Urothelium cell line (cell line): ENCODE measurements around the gene COL6A2.
"Not testable (repeated sequence)": the region's sequence is repeated elsewhere in the genome, so short reads cannot be mapped to it uniquely, and the experiment has no call there.

Experiments used
- DNase-seq: peaks from one replicate; pipeline ENCODE4 v3.0.0; 2011; ENCODE audit warnings: low spot score, mixed read lengths
- FAIRE-seq: peaks from 2 replicates; lab custom pipeline; 2011; peaks lifted over from hg19 to GRCh38; lab: Jason Lieb, UNC

The COL6A2 gene

DNA sequence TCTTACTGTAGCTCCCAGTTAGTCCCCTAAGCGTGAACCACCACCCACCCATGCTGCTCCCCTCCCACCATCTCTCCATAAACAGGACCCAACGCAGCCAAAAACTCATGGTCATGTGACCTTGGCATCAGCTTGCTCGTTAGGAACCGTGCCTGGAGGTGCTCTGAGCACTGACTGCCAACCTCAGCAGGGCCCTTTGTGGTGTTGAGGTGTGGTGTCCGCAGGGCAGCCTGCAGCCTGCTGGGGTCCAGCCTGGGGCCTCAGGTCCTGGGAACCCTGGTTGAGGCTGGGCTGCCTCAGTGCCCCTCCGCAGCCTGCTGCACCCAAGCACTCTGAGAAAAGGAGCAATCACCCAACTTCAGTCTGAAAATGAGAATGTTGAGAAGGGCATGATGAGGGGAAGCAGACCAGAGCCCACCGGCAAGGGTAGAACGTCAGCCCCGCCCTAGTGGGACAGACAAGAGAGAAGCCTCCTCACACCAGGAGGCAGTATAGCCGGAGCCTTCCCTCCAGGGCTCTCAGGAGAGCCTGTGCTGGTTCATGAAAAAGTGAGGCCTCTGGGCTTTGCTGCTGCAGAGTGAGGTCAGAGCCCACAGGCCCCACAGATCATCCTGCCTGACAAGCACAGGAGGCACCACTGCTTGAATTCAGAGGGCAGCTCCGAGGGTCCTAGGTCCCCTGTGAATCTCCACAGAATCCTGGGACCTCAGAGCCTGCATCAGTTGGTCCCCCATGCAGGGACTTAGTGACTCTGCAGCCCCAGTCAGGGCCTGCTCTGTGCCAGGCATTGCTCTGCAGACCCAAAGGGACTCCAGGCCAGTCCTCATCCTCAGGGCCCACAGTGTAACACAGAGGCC is 4.9 kb upstream of the COL6A2 start:
- FAIRE-seq (no peak), DNase-seq (no peak)

DNA sequence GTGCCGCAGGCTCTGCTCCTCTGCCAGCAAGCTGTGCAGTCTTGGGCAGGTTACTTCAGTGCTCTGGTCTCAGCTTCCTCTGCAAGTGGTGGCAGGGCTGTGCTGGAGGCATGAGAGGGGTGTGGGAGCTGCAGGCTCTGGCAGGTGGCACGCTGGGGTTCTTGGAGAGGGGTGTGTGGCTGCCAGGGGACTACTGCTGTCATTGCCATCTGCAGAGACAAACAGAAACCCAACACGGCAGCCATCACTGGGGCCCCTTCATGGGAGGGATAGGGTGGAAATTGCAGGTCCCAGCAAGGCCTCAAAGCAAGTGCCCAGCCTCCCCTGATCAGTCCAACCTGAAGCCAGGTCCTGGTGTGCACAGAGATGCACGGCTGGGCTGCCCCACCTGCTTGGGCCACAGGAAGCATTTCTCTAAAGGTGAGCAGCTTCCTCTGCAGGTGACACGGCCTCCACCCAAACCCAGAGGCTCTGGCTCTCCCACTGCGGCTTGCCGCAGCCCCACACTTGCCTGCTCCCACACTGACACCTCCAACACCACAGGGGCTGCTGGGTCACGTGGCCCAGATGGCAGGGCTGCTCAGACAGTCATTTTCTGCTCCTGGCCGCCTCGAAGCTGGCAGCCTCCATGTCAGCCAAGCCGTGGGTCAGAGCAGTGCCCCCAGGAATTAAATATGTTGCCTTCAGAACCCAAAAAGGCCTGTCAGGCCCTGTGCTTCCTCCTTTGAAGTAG is 4.1 kb upstream of the COL6A2 start:
- DNase-seq (no peak), FAIRE-seq (no peak)

DNA sequence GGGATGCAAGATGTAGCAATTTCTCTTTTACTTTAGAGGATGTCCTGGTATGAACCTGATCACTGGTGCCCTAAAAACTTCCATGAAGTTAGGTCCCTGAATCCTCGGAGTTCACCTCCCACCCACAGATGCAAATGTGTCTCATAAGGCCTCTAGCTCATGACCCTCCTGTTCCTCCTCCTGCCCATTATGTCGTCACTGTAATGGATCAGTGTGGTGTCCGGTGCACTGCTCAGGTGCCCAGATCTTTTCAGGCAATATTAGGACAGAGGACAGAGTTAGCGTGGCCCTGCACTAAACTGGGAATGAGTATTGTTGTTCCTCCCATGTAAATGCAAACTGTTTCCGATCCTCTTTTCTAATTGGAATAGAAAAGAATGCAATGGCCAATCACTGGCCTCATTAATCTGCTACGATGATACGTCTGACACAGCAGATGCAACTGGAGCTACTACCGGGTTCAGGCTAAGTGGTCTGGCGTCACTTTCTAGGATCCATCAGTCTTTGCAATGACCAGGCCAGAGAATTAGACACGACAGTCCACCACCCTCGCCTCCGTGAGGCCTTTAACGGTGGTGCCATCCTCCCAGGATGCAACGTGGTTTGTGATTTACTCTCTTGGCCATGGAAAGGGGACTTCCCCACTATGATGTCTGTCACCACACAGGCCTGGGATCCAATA is 3.4 kb upstream of the COL6A2 start:
- no peak for DNase-seq
- no peak for FAIRE-seq

DNA sequence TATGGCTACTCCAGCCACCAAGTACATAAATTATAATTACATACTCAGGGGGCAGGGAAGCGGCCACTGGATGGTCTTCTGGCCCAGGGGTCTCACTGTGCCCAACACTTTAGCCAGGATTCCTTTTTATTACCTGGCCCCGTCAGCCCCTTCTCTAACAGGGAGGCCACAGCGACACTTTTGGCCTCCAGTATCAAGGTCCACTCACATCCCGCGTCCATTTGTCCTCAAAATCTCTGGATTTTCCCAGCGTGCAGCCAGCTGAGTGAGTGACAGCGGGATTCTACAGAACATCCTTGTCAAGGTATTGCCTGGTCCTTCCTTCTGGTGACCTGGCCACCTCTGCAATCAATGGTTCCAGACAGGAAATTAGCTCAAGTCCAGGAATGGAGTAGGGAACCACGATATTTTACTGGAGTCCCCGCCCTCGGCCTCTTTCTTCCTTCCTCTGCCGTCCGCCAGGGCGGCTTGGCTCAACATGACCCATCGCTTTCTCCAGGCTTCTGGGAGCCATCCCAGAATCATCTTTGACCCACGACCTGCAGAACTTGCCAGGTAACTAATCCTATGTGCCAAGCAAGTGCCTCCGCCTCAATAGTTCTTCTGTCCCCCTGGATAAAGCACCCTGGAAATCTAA is 2.7 kb upstream of the COL6A2 start:
- FAIRE-seq (no peak), DNase-seq (no peak)

DNA sequence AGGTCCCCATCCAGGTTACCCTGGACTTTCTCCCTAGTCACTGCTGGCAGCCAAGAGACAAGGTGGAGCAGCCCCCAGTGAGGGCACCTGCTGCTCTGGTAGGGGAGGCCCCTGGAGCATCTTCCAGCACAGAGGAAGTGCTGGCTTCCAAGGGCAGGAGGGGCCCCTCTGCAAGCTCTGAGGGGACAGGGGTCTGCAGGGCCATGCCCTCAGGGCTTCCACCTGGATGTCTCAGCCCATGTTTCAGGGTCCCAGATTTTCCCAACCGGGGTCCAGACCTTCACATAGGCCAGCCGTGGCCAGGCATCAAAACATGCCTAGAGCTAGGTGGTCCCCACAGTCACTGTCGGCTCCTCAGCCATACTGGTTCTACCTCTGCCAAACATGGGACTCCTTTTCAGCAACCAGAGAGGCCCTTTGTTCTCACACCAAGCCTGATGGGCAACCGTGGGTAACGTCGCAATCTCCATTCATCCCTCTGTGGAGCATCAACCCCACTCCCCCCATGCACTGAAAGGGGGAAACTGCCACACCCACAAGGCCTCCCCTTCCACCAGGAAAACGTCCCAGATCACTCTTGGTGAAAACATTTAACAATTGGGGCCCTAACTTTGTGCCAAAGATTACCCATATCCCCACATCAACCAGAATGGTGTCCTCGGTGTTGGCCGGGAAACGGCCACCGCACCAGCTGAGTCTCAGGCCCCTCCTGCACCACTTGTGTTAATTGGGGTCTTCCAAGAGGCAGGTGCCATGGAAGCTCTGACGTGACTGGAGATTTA is 1.9 kb upstream of the COL6A2 start:
- DNase-seq (peak; percentile 1), FAIRE-seq (no peak)

DNA sequence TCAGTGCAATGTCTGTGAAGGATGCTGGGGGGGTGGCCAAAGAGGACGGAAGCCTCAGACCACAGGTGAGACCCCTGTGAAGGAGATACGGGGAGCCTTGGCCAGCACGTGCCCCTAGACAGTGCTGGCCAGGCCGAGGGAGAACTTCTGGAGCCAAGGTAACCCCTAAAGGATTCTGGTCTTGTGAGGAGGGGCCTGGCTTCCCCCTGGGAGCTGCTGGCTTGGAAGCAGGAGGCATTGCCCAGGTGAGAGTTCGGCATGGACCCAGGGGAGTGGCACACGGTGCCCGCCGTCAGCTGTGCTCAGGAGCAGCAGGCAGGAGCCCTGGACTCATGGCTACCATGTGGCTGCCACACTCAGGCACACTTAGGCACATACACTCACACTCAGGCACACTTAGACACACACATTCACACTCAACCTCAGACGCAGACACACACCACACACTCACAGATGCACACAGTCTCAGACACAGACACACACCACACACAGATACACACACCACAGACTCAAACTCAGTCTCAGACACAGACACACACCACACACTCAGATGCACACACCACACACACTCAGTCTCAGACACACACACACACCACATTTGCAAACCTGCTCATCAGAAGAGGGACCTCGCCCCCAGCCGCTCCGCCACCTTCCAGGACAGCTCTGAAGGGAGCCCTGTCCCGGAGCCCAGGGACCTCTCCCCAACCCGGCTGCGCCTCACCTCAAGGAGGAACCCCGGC is 1.1 kb upstream of the COL6A2 start:
- FAIRE-seq (peak; percentile 93), DNase-seq (peak; percentile 2)

DNA sequence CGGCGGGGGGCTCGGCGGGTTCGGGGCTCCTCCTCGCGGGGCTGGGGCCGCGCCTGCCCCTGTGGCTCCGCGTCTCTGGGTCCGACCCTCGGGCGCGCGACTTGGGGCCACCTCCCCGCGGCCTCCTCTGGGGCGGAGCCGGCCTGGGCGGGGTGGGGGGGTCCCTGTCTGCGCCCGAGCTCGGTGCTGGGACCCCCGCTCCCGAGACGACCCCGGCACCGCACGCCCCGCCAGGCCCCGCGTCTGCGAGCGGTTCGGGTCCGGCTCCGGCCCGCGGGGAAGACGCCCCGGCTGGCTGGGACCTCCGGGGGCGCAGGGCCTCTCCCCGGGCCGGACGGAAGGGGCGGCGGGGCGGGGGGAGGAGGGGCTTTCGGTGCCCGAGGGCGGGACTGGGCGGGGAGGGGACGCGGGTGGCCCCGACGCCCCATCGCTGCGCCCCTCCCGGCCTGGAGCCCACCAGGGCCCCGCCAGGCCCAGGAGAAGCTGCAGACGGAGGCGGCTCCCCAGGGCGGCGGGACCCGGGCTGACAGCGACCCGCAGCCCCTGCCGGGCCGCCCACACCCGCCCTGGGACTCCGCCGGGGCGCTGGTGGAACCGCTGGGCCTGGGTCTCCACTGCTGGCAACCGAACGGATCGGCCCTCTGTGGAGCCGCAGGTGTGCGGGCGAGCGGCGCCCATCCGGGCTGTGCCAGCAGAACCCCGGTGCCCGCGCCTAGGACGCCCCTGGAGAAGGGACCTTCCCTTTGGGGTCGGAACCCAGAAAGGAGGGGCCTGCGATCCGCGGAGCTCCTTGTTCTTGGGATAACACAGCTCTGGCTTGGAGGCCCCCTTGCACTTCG is 610 bp downstream of the COL6A2 start:
- DNase-seq (peak; percentile 60), FAIRE-seq (no peak)

DNA sequence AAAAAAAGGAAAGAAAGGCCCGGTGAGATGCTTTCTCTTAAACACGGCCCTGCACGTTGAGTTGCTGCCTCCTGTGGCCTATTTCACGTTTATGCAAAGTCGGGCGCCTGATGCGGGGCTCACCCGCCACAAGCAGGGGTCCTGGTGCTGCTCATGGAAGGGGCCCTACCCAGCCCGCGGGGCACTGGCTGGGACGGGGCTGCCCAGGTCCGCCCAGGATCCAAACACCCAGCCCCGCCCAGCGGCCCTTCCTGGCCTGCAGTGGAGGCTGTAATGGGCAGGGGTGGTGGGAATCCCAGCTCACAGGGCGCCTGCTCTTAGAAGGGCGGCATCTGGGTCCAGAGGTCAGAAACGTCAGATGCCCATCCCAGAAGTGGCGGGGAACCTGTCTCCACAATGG is 1.6 kb downstream of the COL6A2 start:
- FAIRE-seq (no peak), DNase-seq (peak; percentile 26)

DNA sequence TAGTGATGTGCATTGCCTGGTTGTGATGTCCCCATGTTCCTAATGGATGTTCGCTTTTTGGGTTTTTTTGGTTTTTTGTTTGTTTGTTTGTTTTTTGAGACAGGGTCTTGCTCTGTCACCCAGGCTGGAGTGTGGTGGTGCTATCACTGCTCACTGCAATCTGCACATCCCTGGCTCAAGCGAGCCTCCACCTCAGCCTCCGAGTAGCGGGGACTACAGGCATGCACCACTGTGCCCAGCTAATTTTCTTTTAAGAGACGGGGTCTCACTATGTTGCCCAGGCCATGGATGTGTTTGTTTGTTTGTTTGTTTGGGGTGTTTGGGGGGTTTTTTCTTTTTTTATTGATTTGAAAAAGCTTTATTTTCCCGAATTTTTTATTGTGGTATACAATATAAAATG is 2.1 kb downstream of the COL6A2 start:
- no peak for FAIRE-seq
- no peak for DNase-seq

DNA sequence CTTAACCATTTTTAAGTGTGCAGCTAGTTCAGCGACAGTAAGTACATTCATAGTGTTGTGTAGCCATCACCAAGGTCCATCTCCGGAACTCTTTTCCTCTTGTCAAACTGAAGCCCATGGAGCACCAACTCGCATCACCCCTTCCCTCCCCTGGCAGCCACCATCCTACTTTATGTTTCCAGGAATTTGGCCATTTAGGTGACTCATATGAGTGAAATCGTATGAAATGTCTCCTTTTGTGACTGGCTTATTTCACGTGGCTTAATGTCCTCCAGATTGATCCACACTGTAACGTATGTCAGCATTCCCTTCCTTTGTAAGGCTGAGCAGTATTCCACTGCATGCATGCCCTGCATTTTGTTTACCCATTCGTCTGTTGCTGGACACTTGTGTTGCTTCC is 2.5 kb downstream of the COL6A2 start:
- FAIRE-seq (peak; percentile 5), DNase-seq (no peak)

DNA sequence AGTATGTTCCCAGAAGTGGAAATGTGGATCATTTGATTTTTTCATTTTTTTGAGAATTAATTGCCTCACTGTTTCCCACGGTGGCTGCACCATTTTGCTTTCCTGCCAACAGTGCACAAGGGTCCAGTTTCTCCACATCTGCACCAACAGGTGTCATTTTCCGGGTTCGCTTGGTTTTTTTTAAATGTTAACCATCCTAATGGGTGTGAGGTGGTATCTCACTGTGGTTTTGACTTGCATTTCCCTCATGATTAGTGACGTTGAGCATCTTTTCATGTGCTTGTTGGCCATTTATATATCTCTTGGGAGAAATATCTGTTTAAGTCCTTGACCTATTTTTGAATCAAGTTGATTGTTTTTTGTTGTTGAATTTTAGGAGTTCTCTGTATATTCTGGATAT is 3.0 kb downstream of the COL6A2 start:
- DNase-seq (no peak), FAIRE-seq (no peak)

DNA sequence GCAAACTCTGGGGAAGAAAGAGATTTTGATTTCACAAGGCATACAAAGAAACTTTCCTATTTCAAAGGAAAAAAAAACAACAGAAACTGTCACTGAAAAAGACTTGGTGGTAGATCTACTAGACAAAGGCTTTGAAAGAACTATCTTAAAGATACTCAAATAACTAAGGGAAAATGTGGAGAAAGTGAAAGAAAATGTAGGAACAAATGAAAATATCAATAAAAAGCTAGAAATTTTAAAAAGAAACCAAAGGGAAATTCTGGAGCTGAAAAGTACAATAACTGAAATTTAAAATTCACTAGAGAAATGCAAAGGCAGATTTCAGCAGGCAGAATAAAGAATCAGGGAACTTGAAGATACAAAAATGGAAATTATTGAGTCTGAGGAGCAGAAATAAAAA is 6.2 kb downstream of the COL6A2 start:
- FAIRE-seq (no peak), DNase-seq (no peak)

DNA sequence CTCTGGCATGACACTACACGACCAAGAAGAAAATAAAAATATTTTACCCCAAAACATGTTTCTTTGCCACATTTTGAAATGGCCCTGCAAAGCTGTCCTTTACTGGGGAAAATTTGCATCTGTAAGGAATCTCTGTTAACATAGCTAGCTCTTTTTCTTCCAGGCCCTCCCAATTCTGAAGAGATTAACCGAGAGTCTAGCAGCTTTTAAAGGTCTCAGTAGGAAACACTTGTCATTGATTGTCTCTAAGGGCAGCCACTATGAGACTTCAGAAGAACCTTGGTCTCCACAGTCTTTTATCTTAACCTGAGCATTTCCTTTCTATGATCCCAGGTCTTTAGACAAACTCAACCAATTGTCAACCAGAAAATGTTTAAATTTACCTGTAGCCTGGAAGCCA is 9.5 kb downstream of the COL6A2 start:
- FAIRE-seq, DNase-seq: not testable (repeated sequence)

DNA sequence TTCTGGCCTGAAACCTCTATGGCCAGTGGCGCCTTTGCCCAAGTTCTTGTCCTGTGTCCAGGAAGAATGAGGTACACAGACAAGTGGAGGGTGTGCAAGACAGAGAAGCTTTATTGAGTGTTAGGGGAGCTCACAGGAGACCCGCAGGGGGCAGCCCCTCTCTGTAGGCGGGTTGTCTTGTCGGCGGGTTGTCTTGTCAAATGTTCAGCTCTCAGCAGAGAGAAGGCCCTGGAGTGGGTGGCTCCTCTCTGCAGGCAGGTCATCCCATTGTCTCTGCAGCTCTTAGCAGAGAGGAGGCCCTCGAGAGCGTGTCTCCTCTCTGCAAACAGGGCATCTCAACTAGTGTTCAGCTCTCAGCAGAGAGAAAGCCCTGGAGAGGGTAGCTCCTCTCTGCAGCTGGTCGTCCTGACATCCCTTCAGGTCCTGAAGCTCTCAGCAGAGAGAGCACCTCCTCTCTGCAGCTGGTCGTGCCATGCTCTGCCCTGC is 11.0 kb downstream of the COL6A2 start:
- DNase-seq, result no peak

DNA sequence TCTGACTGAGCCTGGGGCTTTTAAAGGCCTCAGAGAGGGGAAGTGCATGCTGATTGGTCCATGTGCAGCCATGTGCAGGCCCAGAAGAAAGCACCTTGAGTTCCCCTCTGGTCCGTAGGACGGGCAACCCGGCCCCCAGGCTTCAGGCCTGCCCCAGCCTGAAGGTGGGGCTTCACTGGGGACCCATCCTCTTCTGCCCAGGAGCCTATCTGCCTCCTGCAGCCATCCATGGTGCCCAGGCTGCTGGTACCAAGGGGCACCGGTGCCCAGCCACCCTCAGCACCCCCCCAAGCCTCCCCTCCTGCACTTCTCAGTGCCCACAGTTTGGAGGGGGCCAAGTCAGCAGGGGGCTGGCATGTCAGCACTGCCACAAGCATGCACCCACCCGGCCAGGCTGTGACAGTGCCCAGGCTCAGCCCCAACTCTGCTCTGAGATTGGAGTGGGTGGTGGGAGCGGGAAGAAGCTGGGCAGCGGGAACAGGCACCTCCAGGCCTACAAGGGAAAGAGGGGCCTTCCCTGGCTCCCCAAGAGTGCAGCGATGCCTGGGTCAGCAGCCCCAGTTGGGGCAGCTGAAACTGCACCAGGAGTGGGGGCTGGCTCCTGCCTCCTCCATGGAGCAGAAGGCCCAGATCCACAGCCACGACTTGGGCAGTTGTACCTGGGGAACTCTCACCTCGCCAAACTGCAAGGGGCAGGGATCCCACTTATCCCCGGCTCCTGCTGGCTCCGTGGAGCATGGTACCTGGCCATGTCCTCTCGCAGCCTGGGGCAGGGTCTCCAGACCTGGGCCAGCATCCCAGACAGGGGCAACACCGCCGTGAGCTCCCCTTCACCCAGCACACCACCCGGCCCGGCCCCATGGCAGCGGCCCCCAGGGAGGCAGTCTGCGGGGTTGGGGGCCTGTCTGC is 11.7 kb downstream of the COL6A2 start:
- FAIRE-seq, result no peak
- no peak for DNase-seq

More for the DNA sequence above, 11.0 kb downstream of the COL6A2 start:
- no peak for FAIRE-seq

DNA sequence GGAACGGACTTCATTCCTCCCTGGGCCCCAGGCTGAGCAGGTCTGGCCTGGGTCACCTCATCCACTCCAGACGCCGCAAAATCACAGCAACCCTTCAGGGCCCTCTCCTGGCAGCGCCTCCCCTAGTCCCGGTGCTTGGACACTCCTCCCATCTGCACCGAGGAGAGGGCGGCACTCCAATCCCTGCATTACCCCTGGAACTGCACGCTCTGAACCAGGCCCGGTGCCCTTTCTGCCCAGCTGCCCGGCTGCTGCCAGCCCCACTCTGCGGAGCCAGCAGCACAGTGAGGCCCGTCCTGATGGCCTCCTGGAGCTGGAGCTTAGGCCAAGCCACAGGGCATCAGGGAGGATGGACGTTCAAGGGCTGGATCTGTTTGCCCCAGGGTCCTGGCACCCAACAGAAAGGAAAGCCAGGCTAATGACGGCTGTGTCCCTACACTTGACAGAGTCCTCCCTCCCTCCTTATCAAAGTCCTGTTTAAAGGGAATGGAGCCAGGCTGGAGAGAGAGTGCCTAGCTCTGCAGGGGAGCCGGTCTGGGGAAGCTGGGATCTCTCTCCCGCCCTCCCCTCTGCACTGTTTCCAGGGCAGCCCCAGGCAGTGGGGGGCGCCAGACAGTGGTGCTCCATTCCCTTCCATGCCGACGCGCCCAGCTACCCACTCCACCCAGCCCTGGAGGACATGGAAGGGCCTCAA is 12.7 kb downstream of the COL6A2 start:
- FAIRE-seq, result no peak

DNA sequence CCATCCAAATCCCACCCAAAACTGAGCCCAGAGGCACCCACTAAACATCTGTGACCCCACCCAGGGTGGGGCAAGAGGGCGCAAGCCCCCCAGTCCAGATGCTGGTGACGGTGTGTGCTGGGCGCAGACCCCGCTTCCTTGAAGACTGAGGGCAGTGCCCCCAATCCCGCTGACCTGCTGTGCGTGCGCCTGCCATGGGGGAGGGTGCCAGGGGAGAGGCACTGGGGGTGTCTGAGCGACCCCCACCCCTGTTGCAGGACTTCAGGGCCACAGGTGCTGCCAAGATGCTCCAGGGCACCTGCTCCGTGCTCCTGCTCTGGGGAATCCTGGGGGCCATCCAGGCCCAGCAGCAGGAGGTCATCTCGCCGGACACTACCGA is 13.3 kb downstream of the COL6A2 start:
- FAIRE-seq (no peak), DNase-seq (no peak)

More for the DNA sequence above, 12.7 kb downstream of the COL6A2 start:
- no peak for DNase-seq
